Lower lobe of right lung (tissue), 2 donors: ENCODE measurements around the gene MGAT3. TPM values are rescaled to one million over a fixed set of nuclear protein-coding genes. Genes with fewer than 3 reads are reported as not detected.
A peak's percentile ranks its signal among the peaks of the same experiment; 100 is the strongest.

Experiments used
- ATAC-seq, 2 donors: fragments of 200-7000 bp; cut with Tn5 transposase; one replicate each; pipeline ENCODE4 v1.9.1; 2020 to 2022; ENCODE audit warnings: mild to moderate bottlenecking in 2 of 2, moderate library complexity in 2 of 2
- DNase-seq: peaks from one replicate; pipeline ENCODE4 v3.0.0-alpha.2; 2020
- H3K27ac ChIP-seq: fragments of 200-600 bp; one replicate; pipeline ENCODE4 v1.8.0; 2022
- H3K27me3 ChIP-seq: fragments of 200-600 bp; one replicate; pipeline ENCODE4 v1.8.0; 2022; ENCODE audit warnings: low read depth
- H3K36me3 ChIP-seq: fragments of 200-600 bp; one replicate; pipeline ENCODE4 v1.8.0; 2022; ENCODE audit warnings: mild to moderate bottlenecking
- H3K4me1 ChIP-seq: fragments of 200-600 bp; one replicate; pipeline ENCODE4 v1.8.0; 2022
- H3K4me3 ChIP-seq: fragments of 200-600 bp; one replicate; pipeline ENCODE4 v1.8.0; 2022; ENCODE audit warnings: mild to moderate bottlenecking
- H3K9me3 ChIP-seq: fragments of 200-600 bp; one replicate; pipeline ENCODE4 v1.8.0; 2022
- intact Hi-C: fragments of 100-400 bp; cut with DNase I; formaldehyde crosslinking; loops from one replicate; pipeline ENCODE4 v1.11.0; 2022
- total RNA-seq: library from RNA; stranded (reverse); fragmentation: NEBNext Ultra II Directional; extraction: Animal tissue kit (Norgen Biotek cat#: 25700); gene quantifications from one replicate; pipeline ENCODE4 v1.2.1, GENCODE V29; 2021
- TF ChIP-seq, protein P1 (sequence below): fragments of 200-600 bp; IDR thresholded peaks from one replicate; pipeline ENCODE4 v1.8.0; 2022; ENCODE audit warnings: antibody characterized with exemption, mild to moderate bottlenecking
- donor health status: DM: no; HTN: yes; CAD: no; lungs with severe emphysema.

Gene MGAT3
- total RNA-seq, 1 donor from 2014 or later, result 41.5 TPM

DNA sequence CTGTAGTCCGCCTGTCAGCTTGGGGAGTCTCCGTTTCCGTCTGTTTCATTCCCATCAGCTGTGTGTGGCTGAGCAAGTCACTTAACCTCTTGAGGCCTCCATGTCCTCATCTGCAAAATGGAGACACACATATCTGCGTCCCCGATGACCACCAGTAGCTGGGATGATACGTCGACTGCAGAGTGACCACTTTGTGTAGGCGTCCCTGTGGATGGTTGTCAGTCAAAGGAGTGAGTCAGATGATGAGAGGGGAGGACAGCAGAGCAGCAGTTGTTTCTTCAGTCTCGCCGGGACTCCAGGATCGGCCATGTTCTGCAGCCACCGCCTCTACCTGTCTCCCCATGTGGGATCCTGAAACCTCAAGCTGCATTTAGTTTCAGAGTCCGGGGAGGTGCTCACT lies 19.9 kb downstream of the MGAT3 start:
- Histone ChIP-seq H3K27ac (no peak overlapping the region), H3K27me3 (no peaks in the 10 kb centered on the region), H3K9me3 (no peaks in the 10 kb centered on the region), H3K4me1 (peaks cover 19% of the 10 kb centered on the region), H3K36me3 (no peaks in the 10 kb centered on the region), H3K4me3 (no peak overlapping the region)
- intact Hi-C loops, result no loop called here
- no peak for ATAC-seq
- DNase-seq, result no peak
- TF ChIP-seq, protein P1, sequence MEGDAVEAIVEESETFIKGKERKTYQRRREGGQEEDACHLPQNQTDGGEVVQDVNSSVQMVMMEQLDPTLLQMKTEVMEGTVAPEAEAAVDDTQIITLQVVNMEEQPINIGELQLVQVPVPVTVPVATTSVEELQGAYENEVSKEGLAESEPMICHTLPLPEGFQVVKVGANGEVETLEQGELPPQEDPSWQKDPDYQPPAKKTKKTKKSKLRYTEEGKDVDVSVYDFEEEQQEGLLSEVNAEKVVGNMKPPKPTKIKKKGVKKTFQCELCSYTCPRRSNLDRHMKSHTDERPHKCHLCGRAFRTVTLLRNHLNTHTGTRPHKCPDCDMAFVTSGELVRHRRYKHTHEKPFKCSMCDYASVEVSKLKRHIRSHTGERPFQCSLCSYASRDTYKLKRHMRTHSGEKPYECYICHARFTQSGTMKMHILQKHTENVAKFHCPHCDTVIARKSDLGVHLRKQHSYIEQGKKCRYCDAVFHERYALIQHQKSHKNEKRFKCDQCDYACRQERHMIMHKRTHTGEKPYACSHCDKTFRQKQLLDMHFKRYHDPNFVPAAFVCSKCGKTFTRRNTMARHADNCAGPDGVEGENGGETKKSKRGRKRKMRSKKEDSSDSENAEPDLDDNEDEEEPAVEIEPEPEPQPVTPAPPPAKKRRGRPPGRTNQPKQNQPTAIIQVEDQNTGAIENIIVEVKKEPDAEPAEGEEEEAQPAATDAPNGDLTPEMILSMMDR, result no peak

DNA sequence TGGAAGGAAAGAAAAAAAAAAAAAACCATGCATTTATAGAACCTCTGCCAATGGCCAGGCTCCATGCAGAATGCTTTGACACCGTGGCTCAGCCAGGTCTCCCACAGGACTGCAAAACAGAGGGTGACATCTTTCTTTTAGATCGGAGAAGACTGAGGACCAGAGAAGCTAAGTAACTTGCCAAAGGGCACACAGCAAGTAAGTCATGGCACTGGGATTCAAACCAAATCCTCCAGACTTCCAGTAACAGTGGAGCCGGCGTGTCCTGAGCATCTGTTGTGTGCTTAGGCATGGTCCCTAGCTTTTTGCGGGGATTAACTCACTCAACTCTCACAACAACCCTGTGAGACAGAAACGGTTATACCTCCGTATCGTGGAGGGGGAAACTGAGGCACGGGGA lies 20.7 kb downstream of the MGAT3 start:
- ATAC-seq, result no peak
- H3K4me3 ChIP-seq, result no peak overlapping the region
- H3K36me3 ChIP-seq, result no peaks in the 10 kb centered on the region
- H3K27me3 ChIP-seq, result no peaks in the 10 kb centered on the region
- TF ChIP-seq, protein P1, result no peak
- H3K4me1 ChIP-seq, result peaks cover 10% of the 10 kb centered on the region
- no peak for DNase-seq
- H3K27ac ChIP-seq, result no peak overlapping the region
- intact Hi-C loops, result no loop called here
- H3K9me3 ChIP-seq, result no peaks in the 10 kb centered on the region

DNA sequence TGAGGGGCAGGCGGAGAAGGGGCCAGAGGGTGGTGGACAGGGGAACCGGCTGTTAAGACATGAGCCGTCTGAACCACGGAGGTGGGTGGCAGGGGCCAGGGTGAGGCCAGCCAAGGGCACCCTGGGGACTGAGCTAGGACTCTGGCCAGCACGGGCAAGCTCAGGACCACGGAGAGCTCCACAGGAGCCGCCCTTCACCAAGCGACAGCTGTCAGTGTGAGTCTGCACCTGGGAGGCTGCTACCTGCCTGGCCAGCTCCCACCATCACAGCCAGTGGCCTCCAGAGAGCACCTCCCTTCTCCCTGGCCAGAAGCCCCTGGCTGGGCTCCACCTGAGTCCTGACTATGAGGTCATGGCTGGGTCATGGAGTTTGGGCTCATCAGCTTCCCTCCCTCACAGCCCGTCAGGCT lies 21.6 kb downstream of the MGAT3 start:
- Histone ChIP-seq H3K27me3 (no peaks in the 10 kb centered on the region), H3K4me3 (no peak overlapping the region), H3K27ac (no peak overlapping the region), H3K9me3 (no peaks in the 10 kb centered on the region), H3K4me1 (peaks cover under 1% of the 10 kb centered on the region), H3K36me3 (no peaks in the 10 kb centered on the region)
- intact Hi-C loops, result no loop called here
- DNase-seq (no peak), ATAC-seq (peak; percentile 33 to 58)
- TF ChIP-seq, protein P1, result no peak

DNA sequence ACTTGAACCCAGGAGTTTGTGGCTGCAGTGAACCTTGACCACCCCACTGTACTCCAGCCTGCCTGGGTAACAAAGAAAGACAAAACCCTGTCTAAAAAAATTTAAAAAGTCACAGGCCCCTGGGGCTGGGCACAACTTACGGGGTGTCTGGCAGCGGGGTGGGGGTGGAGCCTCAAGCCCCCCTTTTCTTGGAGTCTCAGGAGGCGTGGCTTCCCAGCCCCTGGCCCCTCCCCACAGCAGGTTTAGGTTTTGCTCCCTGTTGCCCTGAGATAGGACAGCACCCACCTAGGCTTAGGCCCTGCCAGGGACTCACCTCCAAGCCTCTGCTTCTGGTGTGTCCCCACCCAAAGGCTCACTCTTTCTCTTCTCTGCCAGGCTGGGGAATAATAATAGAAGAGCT lies 22.4 kb downstream of the MGAT3 start:
- H3K36me3 ChIP-seq, result no peaks in the 10 kb centered on the region
- no peaks in the 10 kb centered on the region for H3K27me3 ChIP-seq
- ATAC-seq (no peak), DNase-seq (no peak)
- no peaks in the 10 kb centered on the region for H3K9me3 ChIP-seq
- intact Hi-C loops, result no loop called here
- H3K4me3 ChIP-seq, result no peak overlapping the region
- no peaks in the 10 kb centered on the region for H3K4me1 ChIP-seq
- TF ChIP-seq, protein P1, result no peak
- no peak overlapping the region for H3K27ac ChIP-seq

DNA sequence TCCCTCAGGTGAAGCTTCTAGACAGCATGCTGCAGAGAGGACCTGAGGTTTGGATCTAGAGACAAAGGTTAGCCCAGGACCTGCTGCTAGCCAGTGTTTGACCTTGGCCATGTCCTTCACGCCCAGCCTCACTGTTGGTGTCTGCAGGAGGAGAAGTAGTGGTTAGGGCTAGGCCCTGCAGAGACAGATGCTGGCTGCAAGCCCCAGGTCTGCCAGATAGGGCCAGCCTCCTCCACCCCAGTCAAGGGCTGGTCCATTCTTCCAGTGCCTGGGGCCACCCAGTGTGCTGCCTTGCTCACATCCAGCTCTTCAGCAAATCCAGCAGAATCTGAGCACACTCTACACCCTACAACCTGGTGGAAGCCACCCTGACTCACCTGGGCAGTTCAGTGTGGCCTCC lies 23.7 kb downstream of the MGAT3 start:
- no peak overlapping the region for H3K27ac ChIP-seq
- H3K4me1 ChIP-seq, result no peaks in the 10 kb centered on the region
- H3K27me3 ChIP-seq, result no peaks in the 10 kb centered on the region
- intact Hi-C loops, result no loop called here
- TF ChIP-seq, protein P1, result no peak
- no peaks in the 10 kb centered on the region for H3K9me3 ChIP-seq
- no peak overlapping the region for H3K4me3 ChIP-seq
- ATAC-seq (no peak), DNase-seq (no peak)
- no peaks in the 10 kb centered on the region for H3K36me3 ChIP-seq

DNA sequence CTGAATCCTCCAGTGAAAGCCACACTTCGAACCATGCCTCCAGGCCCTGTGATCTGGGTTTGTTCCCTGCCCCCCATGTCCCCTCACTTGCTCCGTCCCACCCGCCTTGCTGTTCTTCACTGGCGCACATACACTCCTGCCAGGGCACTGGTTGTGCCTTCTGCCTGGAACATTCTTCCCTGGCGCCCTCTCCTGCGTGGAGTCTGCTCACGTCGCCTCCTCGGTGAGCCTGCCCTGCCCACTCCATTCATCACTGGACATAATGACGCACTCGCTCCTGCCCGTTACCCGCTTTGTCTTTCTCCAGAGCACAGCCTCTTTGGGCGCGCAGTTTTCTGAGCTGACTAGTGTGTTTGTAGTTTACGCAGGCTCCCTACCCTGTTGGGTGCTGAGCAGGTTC lies 24.2 kb downstream of the MGAT3 start:
- intact Hi-C loops, result no loop called here
- no peaks in the 10 kb centered on the region for H3K4me1 ChIP-seq
- DNase-seq (no peak), ATAC-seq (no peak)
- no peaks in the 10 kb centered on the region for H3K36me3 ChIP-seq
- no peaks in the 10 kb centered on the region for H3K27me3 ChIP-seq
- no peak overlapping the region for H3K27ac ChIP-seq
- TF ChIP-seq, protein P1, result no peak
- H3K4me3 ChIP-seq, result no peak overlapping the region
- no peaks in the 10 kb centered on the region for H3K9me3 ChIP-seq
